Upper lobe of left lung (tissue), 6 donors: ENCODE data around the gene PTPN11. TPM values are rescaled to one million over a fixed set of nuclear protein-coding genes. Genes with fewer than 3 reads are reported as not detected.
"Not testable (repeated sequence)": the region's sequence is repeated elsewhere in the genome, so short reads cannot be mapped to it uniquely, and the experiment has no call there.

Experiments used
- ATAC-seq, 2 donors: fragments of 200-7000 bp; cut with Tn5 transposase; one replicate each; pipeline ENCODE4 v1.9.1; 2022; ENCODE audit warnings: mild to moderate bottlenecking in 2 of 2, moderate library complexity in 2 of 2; ENCODE audit not compliant: low FRiP score in 2 of 2
- DNase-seq, 2 donors: peaks; one replicate each; pipeline ENCODE4 v3.0.0-alpha.2; 2019 to 2020
- H3K27ac ChIP-seq, 4 donors: fragments of 200-600 bp; sonication (generic); one replicate each; pipeline ENCODE4 v1.5.1; 2016 to 2019
- H3K27me3 ChIP-seq, 4 donors: fragments of 200-600 bp; sonication (generic); one replicate each; pipeline ENCODE4 v1.5.1; 2017 to 2019
- H3K36me3 ChIP-seq, 4 donors: fragments of 200-600 bp; sonication (generic); one replicate each; pipeline ENCODE4 v1.5.1; 2016 to 2019
- H3K4me1 ChIP-seq, 4 donors: fragments of 200-600 bp; sonication (generic); one replicate each; pipeline ENCODE4 v1.5.1; 2018 to 2019
- H3K4me3 ChIP-seq, 4 donors: fragments of 200-600 bp; sonication (generic); one replicate each; pipeline ENCODE4 v1.5.1; 2017 to 2019; ENCODE audit warnings: mild to moderate bottlenecking in 2 of 4, moderate library complexity in 1 of 4
- H3K9me3 ChIP-seq, 4 donors: fragments of 200-600 bp; sonication (generic); one replicate each; pipeline ENCODE4 v1.5.1; 2018 to 2019
- CTCF ChIP-seq, 6 experiments: fragments of 450-650 bp in 4 of 6; fragments of 200-600 bp in 2 of 6; sonication (generic) in 2 of 6; IDR thresholded peaks; one replicate each; pipeline ENCODE4 v1.5.1; 2016 to 2019; ENCODE audit warnings: antibody characterized with exemption in 6 of 6
- EP300 ChIP-seq, 4 donors: sonication (generic); formaldehyde crosslinking; IDR thresholded peaks; one replicate each; pipeline ENCODE4 v1.5.1; 2017; ENCODE audit warnings: antibody characterized with exemption in 4 of 4, control low read depth in 2 of 4
- POLR2A ChIP-seq, 4 donors: fragments of 450-650 bp; IDR thresholded peaks; one replicate each; pipeline ENCODE4 v1.5.1; 2016 to 2017; ENCODE audit warnings: antibody characterized with exemption in 4 of 4, mild to moderate bottlenecking in 2 of 4
- POLR2AphosphoS5 ChIP-seq, 2 donors: sonication (generic); formaldehyde crosslinking; IDR thresholded peaks; one replicate each; pipeline ENCODE4 v1.5.1; 2017; ENCODE audit warnings: antibody characterized with exemption in 2 of 2
- WGBS, 2 donors: methylation state at CpG; one replicate each; pipeline ENCODE4 v1.1.5; 2017 to 2018; 5-methylcytosine and 5-hydroxymethylcytosine counted together
- total RNA-seq, 6 donors: library from RNA; depleted of rRNA in 4 of 6; stranded (reverse); fragments of >200 nt in 4 of 6; gene quantifications; one replicate each; pipeline versions ENCODE4 v1.1.0 to v1.2.1, GENCODE V29; 2016 to 2021
- donor health status: DM: no; HTN: no; CAD: no; lungs with moderate emphysema.
- donor health status: DM: no; HTN: yes; CAD: no; lungs with severe emphysema.

PTPN11 gene
- total RNA-seq, 6 donors from 2014 or later, result 52.0 to 99.1 (median 84.5) TPM

GRCh38 chr12:112382866-112383265 is 35.9 kb upstream of the PTPN11 start:
- Histone ChIP-seq H3K27ac (peak overlapping the region in 3 of 4 donors; percentile 86 to 91 (median 87)), H3K4me3 (peak overlapping the region in 3 of 4 donors; percentile 87 to 100 (median 99)), H3K9me3 (no peaks in the 10 kb centered on the region), H3K36me3 (no peaks in the 10 kb centered on the region), H3K4me1 (peaks cover 14 to 33% (median 19%) of the 10 kb centered on the region in 4 donors), H3K27me3 (no peaks in the 10 kb centered on the region)
- DNase-seq (no peak), ATAC-seq (no peak)
- WGBS, 2 donors, result 85 to 92% methylated on average over 11 of the region's 11 CpGs
- no peak for TF ChIP-seq POLR2A (IDR thresholded peaks at IDR 0.05)

- Histone ChIP-seq H3K9me3 (no peaks in the 10 kb centered on the region), H3K27me3 (no peaks in the 10 kb centered on the region), H3K27ac (no peak overlapping the region), H3K4me3 (no peak overlapping the region), H3K4me1 (peaks cover 5 to 10% (median 8%) of the 10 kb centered on the region in 4 donors), H3K36me3 (no peaks in the 10 kb centered on the region)
- WGBS, 2 donors, result 26 to 36% methylated on average over 3 of the region's 3 CpGs
- DNase-seq (peak in 1 of 2 donors; percentile 26), ATAC-seq (no peak)
- no peak for TF ChIP-seq EP300 (IDR thresholded peaks at IDR 0.05)
- no peak for TF ChIP-seq POLR2A (IDR thresholded peaks at IDR 0.05)
- TF ChIP-seq POLR2AphosphoS5 (IDR thresholded peaks at IDR 0.05), result no peak
- no peak for TF ChIP-seq CTCF (IDR thresholded peaks at IDR 0.05)
These were observed 32.0 kb upstream of the PTPN11 start for GRCh38 chr12:112386726-112387125.

GRCh38 chr12:112389228-112389627 is 29.5 kb upstream of the PTPN11 start:
- H3K9me3 ChIP-seq, result no peaks in the 10 kb centered on the region
- DNase-seq, result no peak
- TF ChIP-seq POLR2AphosphoS5 (IDR thresholded peaks at IDR 0.05) (no peak), CTCF (IDR thresholded peaks at IDR 0.05) (no peak), EP300 (IDR thresholded peaks at IDR 0.05) (no peak), POLR2A (IDR thresholded peaks at IDR 0.05) (no peak)

GRCh38 chr12:112389922-112390654 is 28.7 kb upstream of the PTPN11 start:
- not testable (repeated sequence) for H3K9me3 ChIP-seq, H3K27me3 ChIP-seq, H3K36me3 ChIP-seq, H3K27ac ChIP-seq, H3K4me1 ChIP-seq, DNase-seq, ATAC-seq, H3K4me3 ChIP-seq
- WGBS, 2 donors, result 66 to 83% methylated on average over 3 to 4 of the region's 4 CpGs

More at GRCh38 chr12:112389228-112389627, 29.5 kb upstream of the PTPN11 start:
- WGBS, 2 donors, result 89 to 93% methylated on average over 4 of the region's 4 CpGs
- Histone ChIP-seq H3K4me3 (no peak overlapping the region), H3K4me1 (peaks cover 0 to 6% (median 0%) of the 10 kb centered on the region in 4 donors), H3K27ac (no peak overlapping the region), H3K36me3 (no peaks in the 10 kb centered on the region), H3K27me3 (no peaks in the 10 kb centered on the region)
- ATAC-seq, result no peak

- Histone ChIP-seq H3K36me3 (no peaks in the 10 kb centered on the region), H3K27me3 (no peaks in the 10 kb centered on the region), H3K9me3 (no peaks in the 10 kb centered on the region), H3K4me1 (no peaks in the 10 kb centered on the region), H3K27ac (no peak overlapping the region), H3K4me3 (no peak overlapping the region)
- WGBS, 2 donors, result 50 to 53% methylated on average over 1 of the region's 1 CpG
- no peak for DNase-seq
- TF ChIP-seq CTCF (IDR thresholded peaks at IDR 0.05) (no peak), POLR2A (IDR thresholded peaks at IDR 0.05) (no peak), POLR2AphosphoS5 (IDR thresholded peaks at IDR 0.05) (no peak)
- no peak for ATAC-seq
These were observed 25.4 kb upstream of the PTPN11 start for GRCh38 chr12:112393328-112393727.

GRCh38 chr12:112401054-112401453 is 17.7 kb upstream of the PTPN11 start:
- peaks cover 15 to 24% (median 19%) of the 10 kb centered on the region in 4 donors for H3K36me3 ChIP-seq
- H3K27me3 ChIP-seq, result no peaks in the 10 kb centered on the region
- H3K4me3 ChIP-seq, result no peak overlapping the region
- WGBS, 2 donors, result 94 to 96% methylated on average over 5 of the region's 5 CpGs
- ATAC-seq (no peak), DNase-seq (no peak)
- H3K4me1 ChIP-seq, result no peaks in the 10 kb centered on the region
- H3K27ac ChIP-seq, result no peak overlapping the region
- no peak for TF ChIP-seq POLR2A (IDR thresholded peaks at IDR 0.05)
- TF ChIP-seq CTCF (IDR thresholded peaks at IDR 0.05), result no peak
- TF ChIP-seq POLR2AphosphoS5 (IDR thresholded peaks at IDR 0.05), result no peak
- TF ChIP-seq EP300 (IDR thresholded peaks at IDR 0.05), result no peak
- no peaks in the 10 kb centered on the region for H3K9me3 ChIP-seq
